Measurements from ENCODE around the gene KDELR3.

- no peak for TF ChIP-seq EZH2 (IDR thresholded peaks at IDR 0.05; ENCODE audit: low read length, missing control alignments)
- TF ChIP-seq, protein P1, sequence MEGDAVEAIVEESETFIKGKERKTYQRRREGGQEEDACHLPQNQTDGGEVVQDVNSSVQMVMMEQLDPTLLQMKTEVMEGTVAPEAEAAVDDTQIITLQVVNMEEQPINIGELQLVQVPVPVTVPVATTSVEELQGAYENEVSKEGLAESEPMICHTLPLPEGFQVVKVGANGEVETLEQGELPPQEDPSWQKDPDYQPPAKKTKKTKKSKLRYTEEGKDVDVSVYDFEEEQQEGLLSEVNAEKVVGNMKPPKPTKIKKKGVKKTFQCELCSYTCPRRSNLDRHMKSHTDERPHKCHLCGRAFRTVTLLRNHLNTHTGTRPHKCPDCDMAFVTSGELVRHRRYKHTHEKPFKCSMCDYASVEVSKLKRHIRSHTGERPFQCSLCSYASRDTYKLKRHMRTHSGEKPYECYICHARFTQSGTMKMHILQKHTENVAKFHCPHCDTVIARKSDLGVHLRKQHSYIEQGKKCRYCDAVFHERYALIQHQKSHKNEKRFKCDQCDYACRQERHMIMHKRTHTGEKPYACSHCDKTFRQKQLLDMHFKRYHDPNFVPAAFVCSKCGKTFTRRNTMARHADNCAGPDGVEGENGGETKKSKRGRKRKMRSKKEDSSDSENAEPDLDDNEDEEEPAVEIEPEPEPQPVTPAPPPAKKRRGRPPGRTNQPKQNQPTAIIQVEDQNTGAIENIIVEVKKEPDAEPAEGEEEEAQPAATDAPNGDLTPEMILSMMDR (conservative IDR thresholded peaks at IDR 0.05 in 1 of 2, IDR thresholded peaks at IDR 0.05 in 1 of 2; ENCODE audit: low read depth in 1 of 2, low read length in 2 of 2): no peak
Measured at GRCh38 chr22:38523029-38523428, 55.1 kb downstream of the KDELR3 start.

Measured in fibroblast of lung (primary cell).